HuH-7.5 (cell line): ENCODE data around the gene PMPCB.
A peak's percentile ranks its signal among the peaks of the same experiment; 100 is the strongest.

Source experiments
- DNase-seq: peaks from one replicate; pipeline ENCODE4 v3.0.0; 2011; ENCODE audit warnings: low spot score

Gene PMPCB

GRCh38 chr7:103336761-103337160 lies 39.5 kb downstream of the PMPCB start:
- no peak for DNase-seq

- no peak for DNase-seq
Measured at GRCh38 chr7:103338864-103339263, 41.6 kb downstream of the PMPCB start.

GRCh38 chr7:103341466-103341865 lies 44.2 kb downstream of the PMPCB start:
- no peak for DNase-seq

- DNase-seq, result no peak
Measured at GRCh38 chr7:103343332-103343731, 46.1 kb downstream of the PMPCB start.

- peak; percentile 22 for DNase-seq
Measured at GRCh38 chr7:103343758-103344452, 46.7 kb downstream of the PMPCB start.

- DNase-seq, result peak; percentile 88
Measured at GRCh38 chr7:103344453-103345149, 47.4 kb downstream of the PMPCB start, which contains the start of gene DNAJC2. TSS of gene DNAJC2 (minus strand) at chr7:103344767. CDS start at chr7:103344622, 145 bp downstream.

GRCh38 chr7:103346396-103346795 lies 49.2 kb downstream of the PMPCB start:
- DNase-seq, result no peak

GRCh38 chr7:103347507-103348267 lies 50.5 kb downstream of the PMPCB start, which contains the start of gene PSMC2:
TSS of gene PSMC2 (plus strand) at chr7:103347643. CDS start at chr7:103347712, 69 bp downstream.
- DNase-seq, result peak; percentile 70

GRCh38 chr7:103348452-103348851 lies 51.2 kb downstream of the PMPCB start:
- no peak for DNase-seq

- DNase-seq, result no peak
Measured at GRCh38 chr7:103348959-103349358, 51.7 kb downstream of the PMPCB start.

- DNase-seq, result no peak
Measured at GRCh38 chr7:103349805-103350204, 52.6 kb downstream of the PMPCB start.
